Keratinocyte (primary cell): Measurements from ENCODE around the gene VKORC1L1. TPM values are rescaled to one million over a fixed set of nuclear protein-coding genes. Genes with fewer than 3 reads are reported as not detected.

Experiments used
- DNase-seq: peaks from one replicate; pipeline ENCODE4 v3.0.0-alpha.2; 2011; ENCODE audit warnings: low read depth, missing footprints, low spot score
- FAIRE-seq: peaks from 2 replicates; lab custom pipeline; 2011; peaks lifted over from hg19 to GRCh38; lab: Jason Lieb, UNC
- H2AFZ ChIP-seq: 2 replicates; pipeline ENCODE4 v1.6.0; 2012; ENCODE audit warnings: low read length, control low read depth, inconsistent platforms; ENCODE audit not compliant: control insufficient read depth
- H3K27ac ChIP-seq: 2 replicates; pipeline ENCODE4 v1.5.1; 2011; ENCODE audit warnings: low read length; ENCODE audit not compliant: control insufficient read depth, insufficient read depth
- H3K27me3 ChIP-seq: 3 replicates; pipeline ENCODE4 v1.6.0; 2011; ENCODE audit warnings: low read length; ENCODE audit not compliant: control insufficient read depth, insufficient read depth; ENCODE audit errors: extremely low read depth
- H3K36me3 ChIP-seq, 2 experiments: 2 replicates in 1 of 2; 3 replicates in 1 of 2; pipeline ENCODE4 v1.5.1; 2011; ENCODE audit warnings: low read length in 2 of 2, mild to moderate bottlenecking in 1 of 2; ENCODE audit not compliant: control insufficient read depth in 2 of 2, insufficient read depth in 2 of 2; ENCODE audit errors: extremely low read depth in 1 of 2
- H3K4me1 ChIP-seq: 3 replicates; pipeline ENCODE4 v1.5.1; 2011; ENCODE audit warnings: low read length; ENCODE audit not compliant: control insufficient read depth, insufficient read depth; ENCODE audit errors: extremely low read depth
- H3K4me2 ChIP-seq: 3 replicates; pipeline ENCODE4 v1.6.0; 2011; ENCODE audit warnings: low read depth, low read length; ENCODE audit not compliant: control insufficient read depth, insufficient read depth; ENCODE audit errors: extremely low read depth
- H3K4me3 ChIP-seq, 3 experiments: fragments of 200-600 bp in 1 of 3; sonication (generic) in 1 of 3; 2 replicates in 2 of 3; 3 replicates in 1 of 3; pipeline ENCODE4 v1.5.1; 2011 to 2016; ENCODE audit warnings: low read length in 3 of 3, mild to moderate bottlenecking in 3 of 3, control low read depth in 2 of 3, inconsistent platforms in 1 of 3, low read depth in 1 of 3, mixed read lengths in 1 of 3, mixed run types in 1 of 3, moderate library complexity in 1 of 3; ENCODE audit not compliant: control insufficient read depth in 2 of 3, insufficient read depth in 2 of 3; ENCODE audit errors: extremely low read depth in 1 of 3
- H3K79me2 ChIP-seq: 2 replicates; pipeline ENCODE4 v1.6.0; 2012; ENCODE audit warnings: low read length; ENCODE audit not compliant: control insufficient read depth, insufficient read depth
- H3K9ac ChIP-seq: 3 replicates; pipeline ENCODE4 v1.6.0; 2011; ENCODE audit warnings: low read length; ENCODE audit not compliant: control insufficient read depth, insufficient read depth; ENCODE audit errors: extremely low read depth
- H3K9me1 ChIP-seq: 3 replicates; pipeline ENCODE4 v1.6.0; 2011; ENCODE audit warnings: low read length; ENCODE audit not compliant: control insufficient read depth, insufficient read depth; ENCODE audit errors: extremely low read depth
- H3K9me3 ChIP-seq: 2 replicates; pipeline ENCODE4 v1.5.1; 2012; ENCODE audit warnings: low read depth, low read length; ENCODE audit not compliant: control insufficient read depth
- H4K20me1 ChIP-seq: 3 replicates; pipeline ENCODE4 v1.6.0; 2011; ENCODE audit warnings: low read length; ENCODE audit not compliant: control insufficient read depth, insufficient read depth; ENCODE audit errors: extremely low read depth
- CTCF ChIP-seq, 3 experiments: IDR thresholded peaks in 1 of 3; conservative IDR thresholded peaks in 1 of 3; optimal IDR thresholded peaks in 1 of 3; 2 replicates in 2 of 3; 3 replicates in 1 of 3; pipeline versions ENCODE3 to v1.5.1; 2011; ENCODE audit warnings: low read length in 3 of 3, mild to moderate bottlenecking in 3 of 3, moderate library complexity in 2 of 3, control low read depth in 1 of 3, inconsistent platforms in 1 of 3; ENCODE audit not compliant: insufficient read depth in 2 of 3; ENCODE audit errors: extremely low read depth in 1 of 3
- EZH2 ChIP-seq: IDR thresholded peaks from one replicate; pipeline ENCODE4 v1.6.1; 2012; ENCODE audit warnings: inconsistent platforms, mild to moderate bottlenecking, low read length, moderate library complexity
- dilution Hi-C: fragments of 300-500 bp; cut with MboI; formaldehyde crosslinking; loops from one replicate; pipeline ENCODE4 v1.7.0; 2020; ENCODE audit warnings: low sequenced_read_pairs; ENCODE audit not compliant: extremely low pct_ligation_motif_present
- polyA plus RNA-seq, 5 experiments: library from polyadenylated mRNA; depleted of rRNA in 3 of 5; stranded (reverse) in 3 of 5; stranded (forward) in 1 of 5; unstranded in 1 of 5; fragments of >200 nt; gene quantifications; 1 replicate in 1 of 5; 2 replicates in 3 of 5; 3 replicates in 1 of 5; pipeline versions ENCODE4 v1.2.1 to v1.2.3, GENCODE V29; 2011 to 2012; ENCODE audit warnings: missing spikeins in 2 of 5, low read depth in 1 of 5, low replicate concordance in 1 of 5

The VKORC1L1 gene
- polyA plus RNA-seq, 1 donor (not counting 4 experiments of a cell fraction or from before 2014, with no cell fraction given): 19.4 TPM

GRCh38 chr7:65892161-65892560 lies 19.3 kb downstream of the VKORC1L1 start:
- dilution Hi-C loops: no loop called here
- no peaks in the 10 kb centered on the region for H3K36me3 ChIP-seq
- FAIRE-seq (no peak), DNase-seq (no peak)
- H3K9me3 ChIP-seq: no peaks in the 10 kb centered on the region
- no peaks in the 10 kb centered on the region for H3K4me1 ChIP-seq
- H3K4me2 ChIP-seq: no peak overlapping the region
- no peak overlapping the region for H3K9ac ChIP-seq
- H4K20me1 ChIP-seq: no peaks in the 10 kb centered on the region
- H3K79me2 ChIP-seq: peaks cover 12% of the 10 kb centered on the region
- no peak overlapping the region for H3K4me3 ChIP-seq
- H3K9me1 ChIP-seq: no peaks in the 10 kb centered on the region
- no peak for TF ChIP-seq EZH2
- TF ChIP-seq CTCF (optimal IDR thresholded peaks at IDR 0.05 in 1 of 3, IDR thresholded peaks at IDR 0.05 in 1 of 3, conservative IDR thresholded peaks at IDR 0.05 in 1 of 3; ENCODE audit: extremely low read depth in 1 of 3, insufficient read depth in 2 of 3, low read length in 3 of 3): no peak
- H3K27ac ChIP-seq: no peak overlapping the region
- no peak overlapping the region for H2AFZ ChIP-seq
- H3K27me3 ChIP-seq: no peaks in the 10 kb centered on the region

- Histone ChIP-seq H3K4me2 (no peak overlapping the region), H3K79me2 (peaks cover 12% of the 10 kb centered on the region), H3K27ac (no peak overlapping the region), H3K9ac (no peak overlapping the region), H2AFZ (no peak overlapping the region), H3K4me3 (no peak overlapping the region), H3K9me1 (no peaks in the 10 kb centered on the region), H3K27me3 (no peaks in the 10 kb centered on the region), H3K36me3 (no peaks in the 10 kb centered on the region), H3K9me3 (no peaks in the 10 kb centered on the region), H4K20me1 (no peaks in the 10 kb centered on the region), H3K4me1 (no peaks in the 10 kb centered on the region)
- dilution Hi-C loops: no loop called here
- TF ChIP-seq CTCF (optimal IDR thresholded peaks at IDR 0.05 in 1 of 3, IDR thresholded peaks at IDR 0.05 in 1 of 3, conservative IDR thresholded peaks at IDR 0.05 in 1 of 3; ENCODE audit: extremely low read depth in 1 of 3, insufficient read depth in 2 of 3, low read length in 3 of 3) (no peak), EZH2 (no peak)
- FAIRE-seq: no peak
- no peak for DNase-seq
Measured at GRCh38 chr7:65892835-65893234, 20.0 kb downstream of the VKORC1L1 start.
